Neural crest cell (in vitro differentiated cells): ENCODE measurements around the gene OPN3. TPM values are rescaled to one million over a fixed set of nuclear protein-coding genes. Genes with fewer than 3 reads are reported as not detected.

Experiments used
- DNase-seq: peaks from one replicate; pipeline ENCODE4 v3.0.0; 2021; ENCODE audit warnings: low read depth, mixed read lengths, low spot score
- H3K27ac Mint-ChIP-seq: one replicate; pipeline ENCODE4 v1.8.0; 2021; ENCODE audit warnings: mild to moderate bottlenecking, mixed read lengths; ENCODE audit not compliant: unreplicated experiment
- H3K27me3 Mint-ChIP-seq: 2 replicates; pipeline ENCODE4 v1.8.0; 2021; ENCODE audit warnings: low read depth, mild to moderate bottlenecking, mixed read lengths
- H3K36me3 Mint-ChIP-seq: 2 replicates; pipeline ENCODE4 v1.8.0; 2021; ENCODE audit warnings: low read depth, mild to moderate bottlenecking, mixed read lengths
- H3K4me1 Mint-ChIP-seq: 2 replicates; pipeline ENCODE4 v1.8.0; 2021; ENCODE audit warnings: mixed read lengths
- H3K4me3 Mint-ChIP-seq: one replicate; pipeline ENCODE4 v1.8.0; 2021; ENCODE audit warnings: mild to moderate bottlenecking, mixed read lengths
- H3K9me3 Mint-ChIP-seq: 2 replicates; pipeline ENCODE4 v1.8.0; 2021; ENCODE audit warnings: mixed read lengths
- CTCF ChIP-seq: fragments of 200-600 bp; sonication (generic); conservative IDR thresholded peaks from 2 replicates; pipeline ENCODE4 v1.5.0; 2021; ENCODE audit warnings: antibody characterized with exemption, mild to moderate bottlenecking
- total RNA-seq: library from RNA; stranded (reverse); gene quantifications from 2 replicates; pipeline ENCODE4 v1.2.1, GENCODE V29; 2021

The OPN3 gene
- total RNA-seq, 1 donor from 2014 or later: 31.2 TPM

- Mint-ChIP-seq H3K36me3 (no peaks in the 10 kb centered on the region), H3K4me3 (no peak overlapping the region), H3K27ac (no peak overlapping the region), H3K27me3 (no peaks in the 10 kb centered on the region), H3K4me1 (no peaks in the 10 kb centered on the region), H3K9me3 (no peaks in the 10 kb centered on the region)
- no peak for DNase-seq
- no peak for TF ChIP-seq CTCF
Measured at GRCh38 chr1:241615043-241615974, 24.9 kb downstream of the OPN3 start.

- H3K4me3 Mint-ChIP-seq: no peak overlapping the region
- no peak overlapping the region for H3K27ac Mint-ChIP-seq
- no peaks in the 10 kb centered on the region for H3K36me3 Mint-ChIP-seq
- H3K4me1 Mint-ChIP-seq: no peaks in the 10 kb centered on the region
- no peaks in the 10 kb centered on the region for H3K27me3 Mint-ChIP-seq
- H3K9me3 Mint-ChIP-seq: no peaks in the 10 kb centered on the region
- no peak for TF ChIP-seq CTCF
- no peak for DNase-seq
Measured at GRCh38 chr1:241614572-241614971, 25.6 kb downstream of the OPN3 start.

GRCh38 chr1:241614144-241614543, 26.0 kb downstream of the OPN3 start:
- H3K36me3 Mint-ChIP-seq: no peaks in the 10 kb centered on the region
- no peak for TF ChIP-seq CTCF
- no peaks in the 10 kb centered on the region for H3K4me1 Mint-ChIP-seq
- H3K27ac Mint-ChIP-seq: no peak overlapping the region
- H3K9me3 Mint-ChIP-seq: no peaks in the 10 kb centered on the region
- H3K4me3 Mint-ChIP-seq: no peak overlapping the region
- DNase-seq: no peak
- H3K27me3 Mint-ChIP-seq: no peaks in the 10 kb centered on the region

- Mint-ChIP-seq H3K27me3 (no peaks in the 10 kb centered on the region), H3K36me3 (no peaks in the 10 kb centered on the region), H3K9me3 (no peaks in the 10 kb centered on the region), H3K4me1 (no peaks in the 10 kb centered on the region), H3K27ac (peak overlapping the region; percentile 85), H3K4me3 (no peak overlapping the region)
- TF ChIP-seq CTCF: no peak
- DNase-seq: no peak
Measured at GRCh38 chr1:241612533-241613477, 27.4 kb downstream of the OPN3 start.

GRCh38 chr1:241611736-241612135, 28.4 kb downstream of the OPN3 start:
- H3K27me3 Mint-ChIP-seq: no peaks in the 10 kb centered on the region
- H3K36me3 Mint-ChIP-seq: no peaks in the 10 kb centered on the region
- H3K4me1 Mint-ChIP-seq: no peaks in the 10 kb centered on the region
- no peak overlapping the region for H3K4me3 Mint-ChIP-seq
- H3K9me3 Mint-ChIP-seq: no peaks in the 10 kb centered on the region
- TF ChIP-seq CTCF: no peak
- no peak overlapping the region for H3K27ac Mint-ChIP-seq
- DNase-seq: no peak
